Hepatocyte (in vitro differentiated cells): ENCODE measurements around the gene LDLRAP1. TPM values are rescaled to one million over a fixed set of nuclear protein-coding genes. Genes with fewer than 3 reads are reported as not detected.

Experiments
- DNase-seq: peaks from one replicate; pipeline ENCODE4 v3.0.0-alpha.2; 2016; ENCODE audit warnings: low spot score
- H2AFZ ChIP-seq: fragments of 200-600 bp; sonication (generic); 2 replicates; pipeline ENCODE4 v1.6.0; 2016; ENCODE audit warnings: antibody characterized with exemption, mild to moderate bottlenecking
- H3K27ac ChIP-seq: fragments of 200-600 bp; sonication (generic); 2 replicates; pipeline ENCODE4 v1.5.1; 2016; ENCODE audit warnings: mild to moderate bottlenecking
- H3K27me3 ChIP-seq: fragments of 200-600 bp; sonication (generic); 2 replicates; pipeline ENCODE4 v1.6.1; 2016
- H3K36me3 ChIP-seq: fragments of 200-600 bp; sonication (generic); replicated peaks from 2 replicates; pipeline ENCODE4 v1.5.1; 2016; ENCODE audit warnings: low read depth; ENCODE audit not compliant: insufficient read depth
- H3K4me1 ChIP-seq: fragments of 200-600 bp; sonication (generic); 2 replicates; pipeline ENCODE4 v1.5.1; 2016; ENCODE audit warnings: mild to moderate bottlenecking, moderate library complexity; ENCODE audit not compliant: insufficient read depth
- H3K4me2 ChIP-seq: fragments of 200-600 bp; sonication (generic); 2 replicates; pipeline ENCODE4 v1.6.0; 2016
- H3K4me3 ChIP-seq: fragments of 200-600 bp; sonication (generic); 2 replicates; pipeline ENCODE4 v1.5.1; 2016; ENCODE audit warnings: mild to moderate bottlenecking
- H3K79me2 ChIP-seq: fragments of 200-600 bp; sonication (generic); 2 replicates; pipeline ENCODE4 v1.6.0; 2017; ENCODE audit warnings: mild to moderate bottlenecking
- H3K9me2 ChIP-seq: fragments of 200-600 bp; sonication (generic); replicated peaks from 2 replicates; pipeline ENCODE4 v1.6.0; 2017; ENCODE audit warnings: mild to moderate bottlenecking; ENCODE audit not compliant: insufficient read depth
- H3K9me3 ChIP-seq: fragments of 200-600 bp; sonication (generic); 2 replicates; pipeline ENCODE4 v1.5.1; 2016; ENCODE audit warnings: low read depth, mild to moderate bottlenecking
- H4K20me1 ChIP-seq: fragments of 200-600 bp; sonication (generic); 2 replicates; pipeline ENCODE4 v1.6.0; 2016; ENCODE audit warnings: mild to moderate bottlenecking; ENCODE audit not compliant: insufficient read depth, poor library complexity, severe bottlenecking
- CTCF ChIP-seq: fragments of 200-600 bp; sonication (generic); IDR thresholded peaks from 2 replicates; pipeline ENCODE4 v1.5.1; 2016; ENCODE audit warnings: antibody characterized with exemption, mild to moderate bottlenecking; ENCODE audit not compliant: poor library complexity
- EZH2 ChIP-seq: fragments of 200-600 bp; sonication (generic); IDR thresholded peaks from 2 replicates; pipeline ENCODE4 v1.6.1; 2016; ENCODE audit warnings: antibody characterized with exemption, mild to moderate bottlenecking, borderline replicate concordance
- EZH2phosphoT487 ChIP-seq: fragments of 200-600 bp; sonication (generic); IDR thresholded peaks from one replicate; pipeline ENCODE4 v1.6.1; 2018; ENCODE audit warnings: antibody characterized with exemption, mild to moderate bottlenecking, low read depth, moderate library complexity; ENCODE audit not compliant: unreplicated experiment, severe bottlenecking
- WGBS: methylation state at CpG from one replicate; pipeline ENCODE4 v1.1.6; 2016; ENCODE audit warnings: low lambda C conversion rate; ENCODE audit errors: missing lambda C conversion rate; 5-methylcytosine and 5-hydroxymethylcytosine counted together
- polyA plus RNA-seq: library from polyadenylated mRNA; unstranded; fragments of >200 nt; fragmentation: Nextera tagmentation; extraction: Ambion mirVana; gene quantifications from 2 replicates; pipeline ENCODE4 v1.2.1, GENCODE V29; 2016
- total RNA-seq: library from RNA; depleted of rRNA; stranded (reverse); fragments of >200 nt; gene quantifications from 2 replicates; pipeline ENCODE4 v1.2.3, GENCODE V29; 2014

The LDLRAP1 gene
- total and polyA plus RNA-seq, 2 experiments from 2014 or later = 17.3 to 27.5 TPM

DNA sequence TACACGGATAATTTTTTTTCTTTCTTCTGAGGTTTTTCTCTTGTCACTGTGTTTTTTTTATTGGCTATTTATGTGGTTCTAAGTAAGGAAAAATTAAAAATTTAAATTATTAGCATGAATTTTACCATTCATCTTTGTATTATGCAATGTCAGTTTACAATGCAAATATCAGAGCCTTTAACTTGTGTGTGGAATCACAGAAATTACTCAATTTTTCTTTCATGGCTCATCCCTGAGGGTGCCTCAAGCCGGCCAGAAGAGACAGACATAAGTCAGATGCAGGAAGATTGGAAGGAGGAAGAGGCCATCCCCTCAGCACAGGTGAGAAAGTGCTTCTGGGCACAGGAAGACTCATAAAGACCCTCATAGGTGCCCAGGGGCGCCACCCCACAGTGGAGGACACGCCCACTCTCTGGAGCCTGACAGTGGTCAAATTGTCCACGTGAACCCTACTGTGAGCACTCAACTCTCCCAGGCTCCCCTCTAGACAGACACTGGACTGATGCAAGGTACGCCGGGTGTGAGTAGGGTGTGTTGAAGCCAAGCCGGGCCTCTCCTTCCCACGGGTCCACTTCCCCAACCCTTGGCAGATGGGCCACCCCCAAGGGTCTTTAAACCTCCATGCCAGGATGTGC is 9.5 kb upstream of the LDLRAP1 start:
- Histone ChIP-seq H3K9me2 (no peaks in the 10 kb centered on the region), H3K36me3 (no peaks in the 10 kb centered on the region), H3K27me3 (no peaks in the 10 kb centered on the region), H3K79me2 (no peaks in the 10 kb centered on the region), H3K4me2 (no peak overlapping the region), H3K9me3 (no peaks in the 10 kb centered on the region), H3K4me3 (no peak overlapping the region), H2AFZ (no peak overlapping the region), H4K20me1 (no peaks in the 10 kb centered on the region), H3K27ac (no peak overlapping the region), H3K4me1 (no peaks in the 10 kb centered on the region)
- no peak for TF ChIP-seq CTCF
- TF ChIP-seq EZH2 = no peak
- no peak for TF ChIP-seq EZH2phosphoT487
- DNase-seq = no peak
- WGBS = 93% methylated on average over 9 of the region's 9 CpGs

DNA sequence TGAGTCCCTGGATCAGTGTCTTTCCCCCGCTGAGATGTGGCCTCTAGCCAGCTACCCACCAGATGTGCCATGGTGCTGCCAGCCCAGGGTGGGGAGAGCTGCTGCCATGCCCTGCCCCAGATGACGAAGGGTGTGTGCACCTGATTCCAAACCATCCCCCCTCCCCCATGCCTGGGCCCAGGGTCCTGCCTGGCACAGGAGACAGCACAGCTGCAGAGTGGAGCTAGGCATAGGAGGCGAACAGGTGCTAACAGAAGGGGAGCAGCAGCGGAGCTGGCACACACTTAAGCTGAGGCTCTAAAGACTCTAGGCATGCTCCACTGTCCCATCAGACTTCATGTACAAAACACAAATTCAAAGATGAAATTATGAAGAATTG is 9.0 kb upstream of the LDLRAP1 start:
- H4K20me1 ChIP-seq = no peaks in the 10 kb centered on the region
- H3K9me2 ChIP-seq = no peaks in the 10 kb centered on the region
- no peak overlapping the region for H3K4me3 ChIP-seq
- H2AFZ ChIP-seq = no peak overlapping the region
- no peak overlapping the region for H3K4me2 ChIP-seq
- 98% methylated on average over 4 of the region's 4 CpGs for WGBS
- TF ChIP-seq EZH2 (no peak), CTCF (no peak), EZH2phosphoT487 (no peak)
- no peaks in the 10 kb centered on the region for H3K27me3 ChIP-seq
- H3K27ac ChIP-seq = no peak overlapping the region
- no peaks in the 10 kb centered on the region for H3K9me3 ChIP-seq
- no peak for DNase-seq
- H3K36me3 ChIP-seq = no peaks in the 10 kb centered on the region
- H3K4me1 ChIP-seq = no peaks in the 10 kb centered on the region
- no peaks in the 10 kb centered on the region for H3K79me2 ChIP-seq

GRCh38 chr1:25536124-25536523 is 7.3 kb upstream of the LDLRAP1 start:
- H3K9me2 ChIP-seq = no peaks in the 10 kb centered on the region
- no peaks in the 10 kb centered on the region for H3K4me1 ChIP-seq
- no peaks in the 10 kb centered on the region for H3K36me3 ChIP-seq
- no peak overlapping the region for H3K4me2 ChIP-seq
- no peaks in the 10 kb centered on the region for H4K20me1 ChIP-seq
- no peaks in the 10 kb centered on the region for H3K9me3 ChIP-seq
- no peak for DNase-seq
- H3K27ac ChIP-seq = no peak overlapping the region
- TF ChIP-seq CTCF = no peak
- TF ChIP-seq EZH2 = no peak
- no peak for TF ChIP-seq EZH2phosphoT487
- no peaks in the 10 kb centered on the region for H3K27me3 ChIP-seq
- 78% methylated on average over 3 of the region's 3 CpGs for WGBS
- H2AFZ ChIP-seq = no peak overlapping the region
- H3K79me2 ChIP-seq = no peaks in the 10 kb centered on the region
- H3K4me3 ChIP-seq = no peak overlapping the region
